Transverse colon (tissue), 4 donors: ENCODE results near the gene PCBP3.

Experiments used
- CTCF ChIP-seq, 5 experiments: fragments of 200-600 bp in 3 of 5; fragments of 450-650 bp in 2 of 5; sonication (generic) in 3 of 5; IDR thresholded peaks; 1 replicate in 2 of 5; 2 replicates in 3 of 5; pipeline ENCODE4 v1.5.1; 2016 to 2017; ENCODE audit warnings: antibody characterized with exemption in 5 of 5, inconsistent platforms in 3 of 5, mild to moderate bottlenecking in 2 of 5, moderate library complexity in 1 of 5
- EP300 ChIP-seq: sonication (generic); formaldehyde crosslinking; IDR thresholded peaks from one replicate; pipeline ENCODE4 v1.6.1; 2017; ENCODE audit warnings: antibody characterized with exemption, low read depth
- POLR2A ChIP-seq: fragments of 450-650 bp; IDR thresholded peaks from one replicate; pipeline ENCODE4 v1.6.1; 2016; ENCODE audit warnings: antibody characterized with exemption, mild to moderate bottlenecking, moderate library complexity
- POLR2AphosphoS5 ChIP-seq, 3 donors: sonication (generic); formaldehyde crosslinking; IDR thresholded peaks; one replicate each; pipeline ENCODE4 v1.6.1; 2016; ENCODE audit warnings: antibody characterized with exemption in 3 of 3

GRCh38 chr21:45699966-45700365 lies 56.4 kb downstream of the PCBP3 start:
- TF ChIP-seq POLR2A (no peak), EP300 (no peak), POLR2AphosphoS5 (IDR thresholded peaks at IDR 0.05) (no peak), CTCF (IDR thresholded peaks at IDR 0.05) (no peak)
